ENCODE results near the gene GPR62. TPM values are rescaled to one million over a fixed set of nuclear protein-coding genes. Genes with fewer than 3 reads are reported as not detected.

The GPR62 gene
- total and polyA plus RNA-seq, 9 of the 15 experiments (the other 6 are each of a cell fraction or from before 2014, with no cell fraction given) = not detected

- Histone ChIP-seq H3K27ac (ENCODE audit: extremely low read depth, low read depth, low read length) (peak overlapping the region; percentile 88), H3K27me3 (ENCODE audit: control insufficient read depth in 2 of 2, insufficient read depth in 2 of 2, low read length in 2 of 2) (no peaks in the 10 kb centered on the region), H3K4me2 (ENCODE audit: insufficient read depth, low read length) (peak overlapping the region; percentile 87), H3K9ac (ENCODE audit: insufficient read depth in 1 of 2, low read depth in 2 of 2, low read length in 2 of 2) (peak overlapping the region; percentile 86 to 92), H3K9me3 (replicated peaks; ENCODE audit: control insufficient read depth, insufficient read depth, low read depth, low read length) (no peaks in the 10 kb centered on the region), H3K4me3 (peak overlapping the region; percentile 39), H2AFZ (ENCODE audit: low read depth, low read length) (peak overlapping the region; percentile 87), H3K9me1 (ENCODE audit: control insufficient read depth, insufficient read depth, low read length) (peaks cover 5% of the 10 kb centered on the region), H3K4me1 (replicated peaks in 1 of 2; ENCODE audit: control insufficient read depth in 2 of 2, insufficient read depth in 2 of 2, low read length in 2 of 2) (peaks cover 19 to 31% of the 10 kb centered on the region in 2 experiments; a peak in 4 of 5 replicates), H3K79me2 (ENCODE audit: control insufficient read depth, insufficient read depth, low read length) (peaks cover 35% of the 10 kb centered on the region), H4K20me1 (replicated peaks; ENCODE audit: control insufficient read depth, insufficient read depth, low read length) (no peaks in the 10 kb centered on the region), H3K36me3 (ENCODE audit: control insufficient read depth, insufficient read depth, low read length) (peaks cover 27% of the 10 kb centered on the region; the same call in 2 of the 3 replicates)
- intact Hi-C loops (cut with micrococcal nuclease) = loop anchor here (1.0 to 5.0 kb wide), 5 partner anchors 31 to 199 kb away; partner anchors contain the start of genes ABHD14B, DUSP7 and RPL29
- POLR2A ChIA-PET = interaction anchor here (0.7 to 1.3 kb wide), 5 partner anchors 9 to 44 kb away, joined by 3 to 6 read pairs (median 3); no protein-coding TSS in a partner anchor
- BruUV-seq (replicated peaks) = no TSS peak
- TF ChIP-seq VEZF1 (CRISPR knock-in tag; IDR thresholded peaks at IDR 0.05) (peak; percentile 7; the same call in 1 of the 2 replicates), ETV1 (tag; conservative IDR thresholded peaks at IDR 0.05; ENCODE audit: low read depth) (no peak), ZNF639 (CRISPR knock-in tag; conservative IDR thresholded peaks at IDR 0.05 in 1 of 2, IDR thresholded peaks at IDR 0.05 in 1 of 2) (no peak), NFRKB (IDR thresholded peaks at IDR 0.05; ENCODE audit: low read depth) (peak; percentile 66), NR2C2 (CRISPR knock-in tag; IDR thresholded peaks at IDR 0.05) (no peak), NR2C2 (tag; IDR thresholded peaks at IDR 0.05) (peak; percentile 30), KAT7 (CRISPR knock-in tag; IDR thresholded peaks at IDR 0.05; ENCODE audit: borderline replicate concordance) (peak; percentile 28; the same call in 1 of the 2 replicates), PKNOX1 (IDR thresholded peaks at IDR 0.05) (peak; percentile 22; the same call in 1 of the 2 replicates), KDM5B (IDR thresholded peaks at IDR 0.05; ENCODE audit: insufficient replicate concordance, low read depth, low read length) (peak; percentile 17), ZNF589 (CRISPR knock-in tag; IDR thresholded peaks at IDR 0.05; ENCODE audit: low read depth) (0 out of 2 replicates have a peak, but pooled peaks have one; percentile 17), FIP1L1 (IDR thresholded peaks at IDR 0.05; ENCODE audit: low read depth, low read length, poor library complexity, severe bottlenecking) (no peak), CREM (IDR thresholded peaks at IDR 0.05; ENCODE audit: low read depth) (no peak)
- CTCF ChIA-PET (ENCODE audit: low intra/inter-chr PET ratio) = interaction anchor here (0.6 kb wide), 1 partner anchor 200 kb away, joined by 3 read pairs; no protein-coding TSS in a partner anchor
- in situ Hi-C loops (cut with MboI) = no loop called here
- DNase-seq (ENCODE audit: extremely low read depth in 1 of 4, low spot score in 3 of 4) (peak; percentile 37 to 71 (median 54)), FAIRE-seq (peak; percentile 23), ATAC-seq (peak; percentile 8)
- 32% methylated on average over 15 of the region's 17 CpGs for WGBS (ENCODE audit: insufficient coverage, low coverage, missing lambda C conversion rate)
Observed at GRCh38 chr3:51942603-51943450, 12.4 kb upstream of the GPR62 start.

Data from K562 (cell line).